Gastroesophageal sphincter (tissue), 3 donors: ENCODE measurements around the gene PHKA2.

ENCODE experiments used
- CTCF ChIP-seq, 4 experiments: fragments of 200-600 bp in 2 of 4; fragments of 450-650 bp in 2 of 4; sonication (generic) in 1 of 4; IDR thresholded peaks; one replicate each; pipeline ENCODE4 v1.5.1; 2017 to 2019; ENCODE audit warnings: antibody characterized with exemption in 4 of 4, mild to moderate bottlenecking in 2 of 4, moderate library complexity in 2 of 4
- POLR2A ChIP-seq, 2 donors: fragments of 450-650 bp; IDR thresholded peaks; one replicate each; pipeline ENCODE4 v1.6.1; 2017; ENCODE audit warnings: antibody characterized with exemption in 2 of 2, mild to moderate bottlenecking in 2 of 2, moderate library complexity in 1 of 2

- TF ChIP-seq CTCF (IDR thresholded peaks at IDR 0.05), result no peak
- no peak for TF ChIP-seq POLR2A (IDR thresholded peaks at IDR 0.05)
Observed at GRCh38 chrX:18955676-18956075, 28.2 kb downstream of the PHKA2 start.
